ENCODE data around the gene MBL2.

The MBL2 gene

DNA sequence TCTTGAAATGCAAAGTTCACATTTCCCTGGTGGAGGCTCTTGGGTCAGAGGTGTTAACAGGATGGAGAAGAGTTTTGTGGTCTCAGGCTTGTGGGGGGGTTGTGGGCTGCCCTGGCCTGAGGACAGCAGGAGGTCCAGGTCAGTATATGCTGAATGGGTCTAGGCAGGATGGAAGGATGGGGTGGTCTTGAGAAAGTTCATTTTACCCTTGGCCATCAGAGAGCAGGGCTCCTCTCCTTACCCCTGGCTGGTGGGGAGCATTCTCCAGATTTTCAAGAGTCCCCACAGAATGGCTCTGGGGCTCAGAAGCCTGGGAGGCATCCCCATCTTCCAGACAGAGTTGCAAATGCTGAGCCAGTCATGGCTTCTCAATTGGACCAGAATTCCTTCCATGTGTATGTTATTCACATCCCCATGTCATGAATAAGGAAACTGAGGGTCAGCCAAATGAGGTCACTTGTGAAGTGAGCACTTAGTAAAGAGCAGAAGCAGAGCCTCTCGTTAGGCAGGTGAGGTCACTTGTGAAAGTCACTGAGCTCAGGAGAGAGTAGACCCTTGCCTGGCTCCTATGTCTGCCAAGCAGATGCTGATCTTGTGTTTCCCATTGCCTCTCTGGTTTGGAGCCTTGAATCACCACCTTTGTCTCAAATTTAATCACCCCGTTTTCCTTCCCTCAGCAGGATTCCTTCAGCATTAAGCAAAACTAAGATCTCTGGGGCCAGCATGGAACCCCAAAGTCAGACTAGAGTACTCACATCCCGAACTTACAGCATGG is 33.0 kb downstream of the MBL2 start:
- DNase-seq, result no peak

DNA sequence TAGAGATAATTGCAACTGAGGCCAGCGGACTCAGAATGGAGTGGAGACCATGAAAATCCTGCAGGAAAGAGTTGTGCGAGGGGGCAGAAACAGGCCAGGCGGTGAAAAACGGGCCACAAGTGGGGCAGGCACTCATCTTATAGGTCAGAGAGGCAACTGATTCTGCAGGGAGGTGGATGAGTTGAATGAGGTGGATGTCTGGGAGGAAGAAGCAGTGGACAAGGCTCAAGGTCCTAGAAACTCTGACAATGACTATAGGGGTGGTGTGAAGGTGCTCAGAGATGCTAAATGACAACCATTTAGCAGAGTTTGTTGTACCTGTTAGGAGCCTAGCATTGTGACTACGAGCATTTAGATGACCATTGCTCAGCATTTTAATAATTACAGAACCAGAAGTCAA is 33.6 kb downstream of the MBL2 start:
- DNase-seq, result no peak

DNA sequence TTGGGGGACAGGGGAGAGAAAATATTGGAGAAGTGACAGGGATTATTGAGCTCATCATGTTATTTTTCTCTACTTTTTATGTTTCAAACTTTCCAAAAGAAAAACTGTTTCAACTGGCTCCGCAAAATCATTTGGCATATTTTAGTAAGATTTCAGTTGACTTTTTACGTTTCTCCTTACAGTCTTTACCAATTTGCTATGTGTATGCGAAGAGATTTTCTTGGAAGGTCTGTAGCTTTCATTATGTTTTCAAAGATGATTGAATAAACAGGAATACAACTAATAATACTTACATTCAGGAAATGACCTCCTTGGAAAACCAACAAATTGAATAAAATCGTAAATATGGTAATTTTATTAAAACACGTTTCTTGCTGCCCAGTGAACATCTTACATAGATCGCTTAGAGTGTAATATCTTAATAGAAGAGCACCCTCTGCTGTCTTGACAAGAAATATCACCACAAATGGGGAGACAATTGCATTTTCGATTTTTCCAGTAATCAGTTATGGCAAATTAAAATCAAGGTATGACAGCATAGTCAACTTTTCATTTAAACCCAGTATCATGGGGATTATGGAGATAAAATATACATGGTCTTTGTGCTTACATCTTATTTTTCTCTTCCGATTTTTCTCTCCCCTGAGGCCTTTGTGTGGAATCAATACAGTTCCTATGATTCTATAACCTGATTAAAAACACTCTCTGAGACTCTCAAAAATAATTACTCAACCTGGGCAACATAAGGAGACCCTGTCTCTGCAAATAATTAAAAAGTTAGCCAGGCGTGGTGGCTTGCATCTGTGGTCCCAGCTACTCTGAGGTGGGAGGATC is 43.1 kb downstream of the MBL2 start:
- DNase-seq, result no peak

DNA sequence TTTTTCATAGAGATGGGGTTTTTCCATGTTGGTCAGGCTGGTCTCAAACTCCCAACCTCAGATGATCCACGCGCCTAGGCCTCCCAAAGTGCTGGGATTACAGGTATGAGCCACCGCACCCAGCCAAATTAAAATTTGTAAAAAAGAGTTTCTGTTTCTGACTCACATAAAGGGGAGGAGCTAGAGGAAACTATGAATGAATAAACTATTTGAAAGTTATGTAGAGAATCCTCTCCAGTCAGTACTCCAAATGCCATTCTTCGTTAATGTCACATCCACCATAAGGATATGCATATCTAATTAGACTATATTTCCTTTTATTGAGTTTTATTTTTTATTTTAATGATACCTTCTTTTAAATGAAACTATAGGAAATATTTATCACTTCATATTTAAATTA is 52.6 kb downstream of the MBL2 start:
- DNase-seq, result no peak
